KMS-11 (cell line): ENCODE data around the gene BTBD17.

ENCODE experiments used
- H2AFZ ChIP-seq: fragments of 200-600 bp; sonication (generic); 2 replicates; pipeline ENCODE4 v1.6.1; 2016; ENCODE audit warnings: antibody characterized with exemption, mixed run types, low read depth
- H3K27ac ChIP-seq: fragments of 200-600 bp; sonication (generic); 2 replicates; pipeline ENCODE4 v1.6.1; 2016; ENCODE audit warnings: mild to moderate bottlenecking, mixed run types
- H3K27me3 ChIP-seq: fragments of 200-600 bp; sonication (generic); 2 replicates; pipeline ENCODE4 v1.6.1; 2017; ENCODE audit warnings: mild to moderate bottlenecking, low read depth, mixed run types, moderate library complexity; ENCODE audit not compliant: insufficient read depth
- H3K36me3 ChIP-seq: fragments of 200-600 bp; sonication (generic); 2 replicates; pipeline ENCODE4 v1.6.1; 2017; ENCODE audit warnings: mild to moderate bottlenecking, mixed run types; ENCODE audit not compliant: insufficient read depth
- H3K4me1 ChIP-seq: fragments of 200-600 bp; sonication (generic); 2 replicates; pipeline ENCODE4 v1.6.1; 2016; ENCODE audit warnings: mild to moderate bottlenecking, low read depth, mixed run types; ENCODE audit not compliant: poor library complexity, severe bottlenecking
- H3K4me2 ChIP-seq: fragments of 200-600 bp; sonication (generic); 2 replicates; pipeline ENCODE4 v1.7.0; 2016; ENCODE audit warnings: mild to moderate bottlenecking, mixed run types
- H3K4me3 ChIP-seq: fragments of 200-600 bp; sonication (generic); IDR thresholded peaks from 2 replicates; pipeline ENCODE4 v1.6.1; 2017; ENCODE audit warnings: low read depth, low read length, mixed read lengths; ENCODE audit not compliant: insufficient read depth
- H3K79me2 ChIP-seq: fragments of 200-600 bp; sonication (generic); 2 replicates; pipeline ENCODE4 v1.6.1; 2016; ENCODE audit warnings: low read depth, mixed run types; ENCODE audit not compliant: insufficient read depth
- H3K9ac ChIP-seq: fragments of 200-600 bp; sonication (generic); 2 replicates; pipeline ENCODE4 v1.6.1; 2016; ENCODE audit warnings: mild to moderate bottlenecking, mixed run types
- H4K20me1 ChIP-seq: fragments of 200-600 bp; sonication (generic); 2 replicates; pipeline ENCODE4 v1.6.1; 2016; ENCODE audit warnings: mild to moderate bottlenecking, mixed run types; ENCODE audit not compliant: insufficient read depth
- TF ChIP-seq, protein P1 (sequence below): fragments of 200-600 bp; sonication (generic); conservative IDR thresholded peaks from 2 replicates; pipeline ENCODE4 v1.6.1; 2017; ENCODE audit warnings: low read depth, mild to moderate bottlenecking, antibody characterized with exemption, low read length, moderate library complexity, mixed read lengths

The BTBD17 gene

DNA sequence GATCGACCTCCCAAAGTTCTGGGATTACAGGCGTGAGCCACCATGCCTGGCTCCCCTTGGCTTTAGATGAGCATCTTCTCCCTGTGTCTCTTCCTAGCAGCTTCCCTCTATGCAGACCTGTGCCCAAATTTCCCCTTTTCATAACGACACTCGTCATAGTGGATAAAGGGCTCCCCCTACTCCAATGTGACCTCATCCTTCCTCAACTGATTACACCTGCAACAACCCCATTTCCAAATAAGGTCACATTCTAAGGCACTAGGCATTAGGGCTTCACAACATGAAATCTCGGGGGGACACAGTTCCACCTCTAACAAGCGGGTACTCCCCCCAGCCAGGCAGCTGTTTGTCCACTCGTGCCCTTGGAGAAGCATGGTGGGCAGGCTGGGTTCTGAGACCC, 25.4 kb downstream of the BTBD17 start:
- Histone ChIP-seq H4K20me1 (no peaks in the 10 kb centered on the region), H3K4me1 (no peaks in the 10 kb centered on the region), H3K27ac (no peak overlapping the region), H2AFZ (no peak overlapping the region), H3K9ac (no peak overlapping the region), H3K4me3 (no peak overlapping the region), H3K36me3 (no peaks in the 10 kb centered on the region), H3K79me2 (no peaks in the 10 kb centered on the region), H3K4me2 (no peak overlapping the region), H3K27me3 (peaks cover 59% of the 10 kb centered on the region)
- TF ChIP-seq, protein P1, sequence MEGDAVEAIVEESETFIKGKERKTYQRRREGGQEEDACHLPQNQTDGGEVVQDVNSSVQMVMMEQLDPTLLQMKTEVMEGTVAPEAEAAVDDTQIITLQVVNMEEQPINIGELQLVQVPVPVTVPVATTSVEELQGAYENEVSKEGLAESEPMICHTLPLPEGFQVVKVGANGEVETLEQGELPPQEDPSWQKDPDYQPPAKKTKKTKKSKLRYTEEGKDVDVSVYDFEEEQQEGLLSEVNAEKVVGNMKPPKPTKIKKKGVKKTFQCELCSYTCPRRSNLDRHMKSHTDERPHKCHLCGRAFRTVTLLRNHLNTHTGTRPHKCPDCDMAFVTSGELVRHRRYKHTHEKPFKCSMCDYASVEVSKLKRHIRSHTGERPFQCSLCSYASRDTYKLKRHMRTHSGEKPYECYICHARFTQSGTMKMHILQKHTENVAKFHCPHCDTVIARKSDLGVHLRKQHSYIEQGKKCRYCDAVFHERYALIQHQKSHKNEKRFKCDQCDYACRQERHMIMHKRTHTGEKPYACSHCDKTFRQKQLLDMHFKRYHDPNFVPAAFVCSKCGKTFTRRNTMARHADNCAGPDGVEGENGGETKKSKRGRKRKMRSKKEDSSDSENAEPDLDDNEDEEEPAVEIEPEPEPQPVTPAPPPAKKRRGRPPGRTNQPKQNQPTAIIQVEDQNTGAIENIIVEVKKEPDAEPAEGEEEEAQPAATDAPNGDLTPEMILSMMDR, result no peak

DNA sequence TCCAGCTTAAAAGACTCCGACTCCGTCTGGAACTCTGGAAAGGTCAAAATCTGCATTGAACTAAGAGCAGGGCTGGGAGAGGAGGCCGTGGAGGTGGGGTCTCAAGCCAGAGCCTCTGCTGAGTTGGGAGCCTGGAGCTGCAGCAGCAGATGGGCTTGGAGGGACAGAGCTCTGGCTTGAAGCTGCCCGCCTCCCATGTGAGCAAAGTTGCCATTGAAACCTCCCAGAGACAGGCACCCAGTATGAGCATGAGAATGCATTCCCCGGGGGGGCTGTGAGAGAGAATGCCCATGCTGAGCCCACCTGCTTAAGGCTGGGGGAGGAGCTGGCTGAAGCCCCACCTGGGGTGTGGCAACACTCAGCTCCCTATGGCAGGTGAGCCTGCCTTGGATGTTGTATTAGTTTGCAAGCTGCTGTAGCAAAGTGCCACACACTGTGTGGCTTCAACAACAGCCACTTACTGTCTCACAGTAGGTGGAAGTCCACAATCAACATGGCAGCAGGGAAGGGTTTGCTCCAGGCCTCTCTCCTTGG, 26.1 kb downstream of the BTBD17 start:
- TF ChIP-seq, protein P1, result no peak
- Histone ChIP-seq H3K9ac (no peak overlapping the region), H3K27ac (no peak overlapping the region), H3K4me2 (no peak overlapping the region), H3K36me3 (no peaks in the 10 kb centered on the region), H2AFZ (no peak overlapping the region), H4K20me1 (no peaks in the 10 kb centered on the region), H3K4me3 (no peak overlapping the region), H3K4me1 (no peaks in the 10 kb centered on the region), H3K27me3 (peaks cover 61% of the 10 kb centered on the region), H3K79me2 (no peaks in the 10 kb centered on the region)

DNA sequence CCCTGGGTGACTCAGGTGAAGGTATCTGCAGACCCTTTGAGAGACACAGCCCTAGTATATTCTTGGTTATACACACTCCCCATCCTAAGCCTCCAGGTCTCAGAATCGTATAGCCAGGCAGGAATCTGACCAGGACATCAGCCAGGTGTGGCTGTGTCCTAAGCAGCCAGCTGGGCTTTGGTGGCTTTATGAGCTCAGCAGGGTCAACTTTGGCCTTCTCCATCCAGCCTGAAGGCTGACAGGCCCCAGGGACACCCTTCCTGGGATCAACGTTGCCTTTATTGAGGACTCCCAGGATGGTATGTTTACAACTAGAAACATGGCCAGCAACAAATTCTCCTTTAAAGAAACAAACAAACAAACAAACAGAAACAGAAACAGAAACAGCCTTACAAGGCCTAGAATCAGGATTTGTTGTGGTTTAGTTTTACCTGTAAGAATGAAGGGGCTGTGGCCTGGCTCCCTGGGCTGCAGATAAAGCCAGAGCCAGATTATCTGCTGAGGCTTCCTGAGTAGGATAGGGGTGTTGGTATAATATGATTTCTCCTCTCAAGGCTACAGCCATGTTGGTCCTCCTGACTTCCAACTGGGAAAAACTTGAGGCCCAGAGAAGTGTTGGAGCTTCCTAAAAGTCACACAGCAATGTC, 27.2 kb downstream of the BTBD17 start:
- Histone ChIP-seq H3K27me3 (peaks cover 60% of the 10 kb centered on the region), H3K36me3 (no peaks in the 10 kb centered on the region), H3K4me3 (no peak overlapping the region), H3K4me1 (no peaks in the 10 kb centered on the region), H3K9ac (no peak overlapping the region), H3K4me2 (no peak overlapping the region), H3K79me2 (no peaks in the 10 kb centered on the region), H4K20me1 (no peaks in the 10 kb centered on the region), H3K27ac (no peak overlapping the region), H2AFZ (no peak overlapping the region)
- TF ChIP-seq, protein P1, result no peak

DNA sequence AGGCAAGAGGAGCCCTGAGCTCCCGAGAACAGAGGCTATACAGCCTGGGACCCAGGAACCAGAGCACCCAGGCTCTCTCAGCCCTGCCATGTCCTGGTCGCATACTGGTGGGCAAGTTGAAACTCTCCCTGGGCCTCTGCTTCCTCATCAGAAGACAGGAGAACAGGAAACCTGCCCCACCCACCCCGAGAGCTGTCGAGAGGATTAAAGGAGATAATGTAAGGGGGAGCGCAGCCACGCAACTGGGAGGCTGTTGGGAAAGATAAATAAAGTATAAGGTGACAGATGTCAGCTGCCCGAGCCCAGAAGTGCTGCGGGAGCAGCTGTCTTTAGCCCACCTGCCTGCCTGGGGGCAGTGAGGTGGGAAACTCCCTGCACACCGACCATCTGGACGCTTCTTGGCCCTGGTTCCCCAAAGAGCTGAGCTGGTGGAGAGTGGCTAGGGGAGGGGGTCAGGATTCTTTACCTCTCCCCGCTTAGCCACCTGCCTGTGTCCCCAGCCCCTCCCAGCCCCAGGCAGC, 28.8 kb downstream of the BTBD17 start:
- no peak overlapping the region for H3K4me2 ChIP-seq
- H3K4me3 ChIP-seq, result no peak overlapping the region
- no peaks in the 10 kb centered on the region for H3K36me3 ChIP-seq

More for the DNA sequence above, 28.8 kb downstream of the BTBD17 start:
- TF ChIP-seq, protein P1, result no peak
- Histone ChIP-seq H3K4me1 (no peaks in the 10 kb centered on the region), H4K20me1 (no peaks in the 10 kb centered on the region), H3K27ac (no peak overlapping the region), H3K27me3 (peaks cover 49% of the 10 kb centered on the region), H3K79me2 (no peaks in the 10 kb centered on the region), H3K9ac (no peak overlapping the region), H2AFZ (no peak overlapping the region)
